ENCODE data around the gene ADARB1.
A peak's percentile ranks its signal among the peaks of the same experiment; 100 is the strongest.

Gene ADARB1

DNA sequence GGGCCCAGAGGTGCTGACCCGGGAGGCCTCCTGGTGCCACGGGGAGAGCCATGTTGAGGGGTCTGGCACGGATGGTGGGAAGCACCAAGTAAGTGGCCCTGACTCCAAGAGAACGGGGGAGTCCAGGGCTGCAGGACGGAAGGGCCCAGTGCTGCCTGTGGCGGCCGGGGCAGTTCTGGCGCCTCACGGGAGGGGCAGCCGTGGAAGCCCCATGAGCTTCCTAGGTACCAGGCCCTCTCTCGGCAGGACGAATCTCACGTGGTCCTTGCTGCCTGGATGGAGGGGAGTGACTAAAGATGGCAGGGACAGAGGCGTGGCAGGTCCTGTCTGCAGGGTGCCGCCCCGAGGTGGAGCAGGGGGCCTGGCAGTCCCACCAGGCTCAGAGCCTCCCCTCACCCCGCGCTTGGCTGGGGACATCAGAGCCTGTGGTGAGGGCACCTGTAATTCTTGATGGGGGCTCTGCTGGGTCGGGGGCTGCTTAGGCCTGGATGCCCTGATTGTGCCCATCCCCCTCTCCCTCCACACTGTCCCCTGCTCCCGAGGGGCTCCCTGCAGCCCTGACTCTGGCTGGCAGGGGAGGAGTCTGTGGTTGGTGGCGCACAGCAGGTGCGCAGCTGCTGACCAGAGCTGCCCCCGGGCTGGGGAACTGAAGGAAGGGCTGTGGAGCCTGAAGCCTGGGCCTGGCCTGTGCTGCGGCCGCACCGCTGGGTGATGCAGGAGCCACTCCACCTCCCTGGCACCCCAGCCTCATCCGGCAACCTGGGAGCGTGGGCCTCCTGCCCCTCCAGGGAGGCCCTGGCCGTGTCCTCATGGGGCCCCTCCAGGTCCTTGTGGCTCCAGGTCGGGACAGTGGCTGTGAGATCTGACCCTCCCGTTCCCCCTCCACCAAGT is 181.9 kb downstream of the ADARB1 start:
- DNase-seq, result no peak

- no peak for DNase-seq
Observed at GRCh38 chr21:45256912-45257672, 182.7 kb downstream of the ADARB1 start.

- no peak for DNase-seq
Observed at GRCh38 chr21:45257673-45258341, 183.4 kb downstream of the ADARB1 start.

DNA sequence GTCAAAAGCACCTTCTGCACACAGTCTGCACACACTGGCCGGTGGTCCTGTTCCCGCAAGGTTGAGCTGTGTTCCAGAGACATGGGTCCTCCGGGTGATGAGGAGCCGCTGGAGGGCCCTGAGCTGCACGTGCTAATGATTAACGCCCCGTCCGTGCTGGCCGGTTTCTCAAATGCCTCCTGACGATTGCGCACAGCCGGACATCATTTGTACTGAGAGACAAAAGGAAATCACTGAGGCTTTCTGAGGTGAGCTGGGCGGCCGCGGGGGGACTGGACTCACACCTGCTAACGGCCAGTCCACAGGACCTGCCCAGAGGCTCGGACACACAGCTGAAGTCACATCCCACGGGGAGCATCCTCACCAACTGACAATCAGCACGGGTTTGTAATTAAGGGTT is 184.1 kb downstream of the ADARB1 start:
- DNase-seq, result no peak

DNA sequence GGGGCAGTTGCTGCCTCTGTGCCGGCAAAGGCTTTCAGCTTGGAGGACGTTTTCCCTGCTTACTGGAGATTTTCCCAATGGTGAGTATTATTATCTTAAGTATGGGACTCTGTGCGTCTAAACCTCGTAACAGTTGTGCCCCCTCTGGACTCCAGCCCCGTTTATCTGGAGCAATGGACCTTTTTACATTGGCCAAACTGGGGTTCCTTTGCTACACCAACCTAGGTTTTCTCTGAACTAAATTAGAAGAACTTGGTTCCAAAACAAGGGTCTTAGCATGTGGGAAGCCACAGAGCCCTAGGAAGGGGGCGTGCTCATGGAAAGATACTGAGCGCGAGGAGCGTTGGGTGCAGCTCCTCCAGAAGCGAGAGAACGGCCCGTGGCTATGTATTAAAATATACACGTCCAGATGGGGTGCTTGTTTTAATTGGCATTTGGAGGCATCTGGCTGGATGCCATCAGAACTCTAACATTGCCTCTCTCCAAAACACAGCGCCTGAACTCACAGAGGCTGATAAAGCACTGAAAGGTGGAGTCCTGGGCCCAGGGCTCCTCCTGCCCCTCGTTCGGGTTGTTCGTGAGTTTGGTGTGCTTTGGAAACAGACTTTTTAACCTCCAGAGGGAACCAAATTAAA is 184.9 kb downstream of the ADARB1 start:
- no peak for DNase-seq

DNA sequence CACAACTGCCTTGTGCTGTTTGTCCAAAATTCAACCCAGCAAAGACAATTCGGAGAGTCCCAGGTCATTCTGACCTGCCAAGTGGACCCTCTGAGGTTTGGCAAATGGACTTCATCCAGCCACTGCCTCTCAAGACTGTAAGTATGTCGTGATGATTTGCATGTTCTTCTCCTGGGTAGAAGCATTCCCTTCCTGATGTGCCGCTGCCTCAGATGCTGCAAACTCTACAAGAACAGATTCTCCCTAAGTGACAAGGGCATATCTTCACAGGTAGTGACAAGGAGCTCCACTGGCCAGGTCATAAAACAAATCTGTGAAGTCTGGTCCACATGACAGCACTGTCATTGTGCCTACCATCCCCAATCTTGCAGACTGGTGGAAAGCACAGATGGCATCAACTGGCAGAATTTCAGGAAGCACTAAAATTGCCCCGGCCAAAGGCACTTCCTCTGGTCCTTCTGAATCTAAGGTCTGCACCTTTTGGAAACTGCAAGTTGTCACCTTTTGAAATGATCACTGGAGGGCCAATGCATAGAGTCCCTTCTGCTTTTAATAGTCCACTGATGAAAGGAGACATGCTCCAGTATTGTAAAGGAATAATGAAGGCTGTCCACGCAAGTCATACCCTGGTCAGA is 185.9 kb downstream of the ADARB1 start:
- DNase-seq, result no peak

DNA sequence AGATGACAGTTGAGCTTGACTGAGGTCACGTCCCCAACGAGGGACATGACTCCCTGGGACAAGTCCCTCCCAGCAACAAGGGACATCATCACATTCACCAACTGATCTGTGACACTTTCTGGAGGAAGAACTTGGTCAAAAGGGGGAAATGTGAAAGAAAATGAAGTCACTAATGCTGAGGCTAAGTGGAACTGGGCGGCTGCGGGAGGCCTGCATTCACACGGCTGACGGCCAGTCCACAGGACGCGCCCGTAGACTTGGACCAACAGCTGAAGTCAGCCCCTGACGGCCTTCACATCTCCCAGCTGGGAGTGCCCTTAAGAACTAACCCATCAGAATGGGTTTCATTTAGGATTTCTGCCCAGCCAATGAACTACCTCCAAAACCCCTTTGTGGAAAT is 186.7 kb downstream of the ADARB1 start:
- DNase-seq, result no peak

DNA sequence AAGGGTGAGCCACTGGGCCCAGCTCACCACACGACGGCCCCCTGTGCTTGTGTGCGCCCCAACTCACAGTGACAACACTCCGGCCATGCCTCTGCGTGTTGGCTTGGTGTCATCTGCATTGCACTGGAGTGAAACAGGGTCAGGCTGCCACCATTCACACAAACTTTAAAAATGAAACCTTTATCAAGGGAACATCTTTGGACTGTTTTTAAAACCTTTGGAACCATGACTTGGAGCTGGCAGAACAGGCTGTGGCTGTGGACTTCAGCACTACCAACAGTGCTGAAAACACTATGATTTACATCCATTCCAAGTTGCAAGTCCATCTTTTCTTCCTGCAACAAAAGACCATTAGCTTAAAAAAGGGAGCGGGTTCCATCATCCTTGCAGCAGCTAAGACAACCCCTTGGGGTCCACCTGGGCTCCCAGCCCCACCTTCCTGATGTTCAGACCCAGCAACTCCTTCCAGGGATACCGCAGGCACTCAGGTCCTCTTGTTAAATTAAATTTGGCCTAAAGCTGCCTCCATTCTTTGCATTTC is 187.7 kb downstream of the ADARB1 start:
- DNase-seq, result no peak

DNA sequence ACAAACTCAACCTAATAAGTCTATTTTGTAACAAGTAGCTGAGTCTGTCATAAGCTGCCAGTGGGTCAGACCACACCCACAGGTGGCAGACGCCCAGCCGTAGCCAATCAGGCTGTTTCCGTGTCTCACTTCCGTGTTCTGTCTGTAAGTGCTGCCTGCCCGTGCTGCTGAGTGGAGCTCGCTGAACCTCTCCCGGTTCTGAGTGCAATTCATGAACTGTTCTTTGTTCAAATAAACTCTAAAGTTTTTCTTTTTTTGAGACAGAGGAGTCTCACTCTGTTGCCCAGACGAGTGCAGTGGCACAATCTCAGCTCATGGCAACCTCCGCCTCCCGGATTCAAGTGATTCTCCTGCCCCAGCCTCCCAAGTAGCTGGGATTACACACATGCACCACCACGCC is 188.2 kb downstream of the ADARB1 start:
- DNase-seq, result no peak

GRCh38 chr21:45263534-45263933 is 189.2 kb downstream of the ADARB1 start:
- no peak for DNase-seq

- DNase-seq, result no peak
Observed at GRCh38 chr21:45264146-45264911, 189.9 kb downstream of the ADARB1 start.

DNA sequence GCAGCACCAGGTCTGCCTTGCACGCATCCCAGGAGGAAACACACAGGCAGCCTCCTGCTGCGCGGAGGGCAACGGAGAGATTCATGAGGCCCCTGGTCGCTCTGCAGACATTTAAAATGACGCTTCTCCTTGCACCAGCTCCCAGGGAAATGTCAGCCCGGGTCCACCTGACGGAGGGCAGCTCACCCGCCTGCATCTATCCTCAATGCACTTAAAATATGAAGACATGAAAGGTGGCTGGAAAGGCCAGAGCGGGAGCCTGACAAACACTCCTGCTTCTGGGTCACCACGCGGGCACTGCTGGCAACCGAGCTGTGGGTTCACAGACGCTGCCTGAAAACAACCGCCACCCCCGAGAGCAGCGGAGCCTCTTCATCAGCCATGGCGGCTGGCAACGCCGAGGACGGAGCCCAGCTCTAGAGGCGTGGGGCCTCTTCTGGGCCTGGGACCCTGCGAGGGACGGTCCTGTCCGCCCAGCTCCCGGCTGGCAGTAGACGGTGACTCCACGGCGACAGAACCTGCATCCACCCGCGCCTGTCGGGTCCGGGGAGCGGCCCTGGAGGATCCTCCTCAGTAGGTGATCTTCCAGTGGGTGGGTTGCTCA is 190.6 kb downstream of the ADARB1 start:
- DNase-seq, result no peak

DNA sequence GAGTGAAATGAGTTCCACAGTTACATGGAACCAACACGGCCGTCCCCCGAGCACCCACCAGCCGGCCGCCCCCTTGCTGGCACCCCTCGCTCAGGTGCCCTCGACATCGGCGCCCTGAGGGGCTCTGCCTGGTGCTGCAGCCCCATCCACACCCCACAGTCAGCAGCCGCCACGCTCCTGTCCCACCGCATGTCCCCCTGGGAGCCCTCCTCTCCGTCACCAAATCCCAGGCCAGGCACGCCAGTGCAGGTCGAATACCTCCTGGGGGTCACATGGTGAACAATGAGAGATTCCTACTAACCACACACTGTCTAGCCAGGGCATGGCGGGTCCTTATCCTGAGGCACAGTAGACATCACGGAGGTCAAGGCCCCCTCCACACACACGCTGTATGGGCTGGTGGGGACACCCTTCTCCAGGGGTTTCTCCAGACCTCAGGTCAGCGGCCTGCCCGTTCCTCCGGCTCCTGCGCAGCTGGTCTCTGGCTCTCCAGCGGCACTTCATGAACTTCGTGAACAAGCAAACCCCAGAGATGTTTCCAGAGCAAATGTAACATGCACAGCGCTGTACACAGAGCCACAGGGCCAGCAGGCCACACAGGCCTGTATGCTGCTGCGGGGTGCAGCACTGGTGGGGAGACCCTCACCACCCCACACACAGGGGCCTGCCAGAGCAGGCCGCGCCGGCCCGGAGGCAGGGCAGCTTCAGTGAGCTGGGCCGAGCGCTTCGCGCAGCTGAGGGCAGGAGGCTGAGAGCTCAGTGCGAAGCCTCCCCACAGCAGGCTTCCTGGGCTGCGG is 191.5 kb downstream of the ADARB1 start:
- no peak for DNase-seq

DNA sequence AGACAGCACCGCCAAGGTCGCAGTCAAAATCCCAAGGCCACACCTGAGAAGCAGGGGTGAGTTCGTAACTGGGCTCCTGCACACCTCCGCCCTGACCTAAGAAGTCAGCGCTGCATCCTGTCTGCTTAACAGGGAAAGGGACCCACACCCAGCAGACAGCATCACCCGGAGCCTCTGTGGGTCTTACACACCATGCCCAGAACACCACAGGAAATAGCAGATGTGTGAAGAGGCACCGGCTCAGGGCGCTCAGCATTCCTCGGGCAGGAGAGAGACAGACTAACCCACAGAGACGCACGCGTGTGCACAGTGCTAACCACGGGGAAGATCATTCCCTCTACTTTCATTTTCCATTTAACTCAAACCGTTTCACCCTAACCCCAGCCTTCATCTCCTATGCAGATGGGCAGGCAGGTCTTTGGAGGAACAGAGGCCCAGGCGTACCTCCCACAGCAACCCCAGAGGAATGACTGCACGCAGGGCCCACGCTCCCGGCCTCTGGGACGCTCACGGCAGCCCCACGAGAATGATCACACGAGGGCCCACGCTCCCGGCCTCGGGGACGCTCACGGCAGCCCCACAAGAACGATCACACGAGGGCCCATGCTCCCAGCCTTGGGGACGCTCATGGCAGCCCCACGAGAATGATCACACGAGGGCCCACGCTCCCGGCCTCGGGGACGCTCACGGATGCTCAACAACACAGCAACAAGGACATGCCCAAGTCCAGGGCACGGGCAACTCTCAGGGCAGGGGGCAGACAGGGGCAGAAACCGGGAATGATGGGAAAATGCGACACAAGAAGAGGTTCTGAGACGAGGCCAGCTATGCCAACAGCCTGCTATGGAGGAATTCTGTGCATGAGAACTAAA is 192.4 kb downstream of the ADARB1 start:
- DNase-seq, result no peak

GRCh38 chr21:45267390-45267760 is 193.0 kb downstream of the ADARB1 start:
- DNase-seq, result no peak

DNA sequence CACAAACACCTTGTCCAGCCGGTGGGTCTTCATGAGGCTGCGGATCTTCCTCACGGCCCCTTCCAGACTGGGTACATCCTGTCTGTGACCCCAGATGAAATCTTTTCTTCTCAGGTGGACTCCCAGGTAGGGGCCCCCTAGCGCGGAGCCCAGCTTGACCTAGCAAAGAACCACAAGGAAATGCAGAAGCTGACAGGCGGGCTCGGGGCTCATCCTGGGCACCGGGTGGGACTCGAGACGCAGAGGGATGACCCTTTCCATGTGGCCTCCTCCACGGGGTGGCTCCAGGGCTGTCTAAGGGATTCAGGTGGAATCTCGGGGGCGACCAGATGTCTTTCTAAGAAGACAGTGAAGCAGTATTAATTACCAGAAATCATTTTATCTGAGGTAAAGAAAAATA is 195.5 kb downstream of the ADARB1 start:
- DNase-seq, result no peak

- DNase-seq, result peak in 2 of 4 experiments; percentile 24 to 34
Observed at GRCh38 chr21:45270306-45270821, 196.0 kb downstream of the ADARB1 start.

Measured in suppressor macrophage (primary cell).